Measurements from ENCODE around the gene TRABD2B. TPM values are rescaled to one million over a fixed set of nuclear protein-coding genes. Genes with fewer than 3 reads are reported as not detected.
A peak's percentile ranks its signal among the peaks of the same experiment; 100 is the strongest.

Gene TRABD2B
- total RNA-seq, 2 donors from 2014 or later: 2.6 to 4.3 TPM

- H3K27ac ChIP-seq: no peak overlapping the region
- H3K9me3 ChIP-seq: no peaks in the 10 kb centered on the region
- intact Hi-C loops (cut with DNase I): no loop called here
- no peaks in the 10 kb centered on the region for H3K36me3 ChIP-seq (replicated peaks in 1 of 2; ENCODE audit: insufficient read depth in 1 of 2, low read depth in 2 of 2)
- ATAC-seq (no peak), DNase-seq (peak in 3 of 4 donors; percentile 40 to 60 (median 42))
- H3K27me3 ChIP-seq: no peaks in the 10 kb centered on the region
- H3K4me3 ChIP-seq: no peak overlapping the region
- TF ChIP-seq POLR2A (IDR thresholded peaks at IDR 0.05) (no peak), CTCF (IDR thresholded peaks at IDR 0.05) (peak; percentile 18 to 47 (median 39))
- H3K4me1 ChIP-seq: peaks cover 4% of the 10 kb centered on the region
- 76 to 81% methylated on average over 7 of the region's 8 CpGs for WGBS, 2 donors
Observed at GRCh38 chr1:47755101-47755990, 241.8 kb downstream of the TRABD2B start.

GRCh38 chr1:47754221-47754620, 243.0 kb downstream of the TRABD2B start:
- H3K4me3 ChIP-seq: no peak overlapping the region
- ATAC-seq (no peak), DNase-seq (no peak)
- intact Hi-C loops (cut with DNase I): no loop called here
- TF ChIP-seq POLR2A (IDR thresholded peaks at IDR 0.05): no peak
- TF ChIP-seq CTCF (IDR thresholded peaks at IDR 0.05): no peak
- no peaks in the 10 kb centered on the region for H3K9me3 ChIP-seq
- H3K27ac ChIP-seq: no peak overlapping the region
- no peaks in the 10 kb centered on the region for H3K36me3 ChIP-seq (replicated peaks in 1 of 2; ENCODE audit: insufficient read depth in 1 of 2, low read depth in 2 of 2)
- peaks cover 4% of the 10 kb centered on the region for H3K4me1 ChIP-seq
- WGBS, 2 donors: 74 to 79% methylated on average over 6 of the region's 6 CpGs
- no peaks in the 10 kb centered on the region for H3K27me3 ChIP-seq

- no peak for ATAC-seq
- 55 to 74% methylated on average over 1 of the region's 1 CpG for WGBS, 2 donors
- intact Hi-C loops (cut with DNase I): no loop called here
- Histone ChIP-seq H3K27me3 (no peaks in the 10 kb centered on the region), H3K4me1 (peaks cover 4% of the 10 kb centered on the region), H3K9me3 (no peaks in the 10 kb centered on the region), H3K4me3 (no peak overlapping the region), H3K36me3 (replicated peaks in 1 of 2; ENCODE audit: insufficient read depth in 1 of 2, low read depth in 2 of 2) (no peaks in the 10 kb centered on the region), H3K27ac (no peak overlapping the region)
- no peak for DNase-seq
- TF ChIP-seq CTCF (IDR thresholded peaks at IDR 0.05) (no peak), POLR2A (IDR thresholded peaks at IDR 0.05) (no peak)
Observed at GRCh38 chr1:47753808-47754207, 243.4 kb downstream of the TRABD2B start.

GRCh38 chr1:47752559-47752958, 244.6 kb downstream of the TRABD2B start:
- intact Hi-C loops (cut with DNase I): no loop called here
- H3K4me3 ChIP-seq: no peak overlapping the region
- H3K27ac ChIP-seq: peak overlapping the region in 1 of 4 donors; percentile 34
- DNase-seq: no peak
- H3K4me1 ChIP-seq: peaks cover 4% of the 10 kb centered on the region
- no peak for TF ChIP-seq CTCF (IDR thresholded peaks at IDR 0.05)
- no peak for TF ChIP-seq POLR2A (IDR thresholded peaks at IDR 0.05)
- H3K27me3 ChIP-seq: no peaks in the 10 kb centered on the region
- WGBS, 2 donors: 81 to 83% methylated on average over 12 of the region's 12 CpGs
- no peak for ATAC-seq
- H3K9me3 ChIP-seq: no peaks in the 10 kb centered on the region
- H3K36me3 ChIP-seq (replicated peaks in 1 of 2; ENCODE audit: insufficient read depth in 1 of 2, low read depth in 2 of 2): no peaks in the 10 kb centered on the region

Data from body of pancreas (tissue), 4 donors.